Measurements from ENCODE around the gene OTP. TPM values are rescaled to one million over a fixed set of nuclear protein-coding genes. Genes with fewer than 3 reads are reported as not detected.
A peak's percentile ranks its signal among the peaks of the same experiment; 100 is the strongest.

OTP gene
- total and polyA plus RNA-seq, 3 donors from 2014 or later = 0.37 to 1.5 (median 0.39) TPM

DNA sequence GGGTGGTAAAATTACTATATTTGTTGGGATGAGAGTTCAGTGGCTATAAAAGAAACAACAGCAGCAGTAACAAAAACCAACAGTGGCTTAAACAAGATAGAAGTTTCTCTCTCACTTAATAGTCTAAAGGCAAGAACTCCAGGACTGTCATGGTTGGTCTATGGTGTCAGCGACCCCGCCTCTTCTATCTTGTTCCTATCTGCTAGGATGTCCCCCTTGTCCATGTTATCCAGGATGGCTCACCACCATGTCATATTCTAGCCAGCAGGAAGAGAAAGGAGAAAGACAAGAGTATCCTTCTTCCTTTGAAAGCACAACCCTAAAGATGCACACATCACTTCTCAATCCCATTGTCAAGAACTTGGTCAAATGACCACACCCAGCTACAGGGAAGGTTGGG, 11.3 kb upstream of the OTP start:
- Histone ChIP-seq H3K4me3 (no peak overlapping the region), H3K27me3 (no peaks in the 10 kb centered on the region), H3K27ac (no peak overlapping the region), H3K9me3 (no peaks in the 10 kb centered on the region), H3K4me1 (no peaks in the 10 kb centered on the region), H3K36me3 (ENCODE audit: low read depth, missing control alignments) (no peaks in the 10 kb centered on the region)
- intact Hi-C loops (cut with DNase I; ENCODE audit: low total_unique reads) = no loop called here
- no peak for TF ChIP-seq POLR2A (IDR thresholded peaks at IDR 0.05)
- TF ChIP-seq, protein P1, sequence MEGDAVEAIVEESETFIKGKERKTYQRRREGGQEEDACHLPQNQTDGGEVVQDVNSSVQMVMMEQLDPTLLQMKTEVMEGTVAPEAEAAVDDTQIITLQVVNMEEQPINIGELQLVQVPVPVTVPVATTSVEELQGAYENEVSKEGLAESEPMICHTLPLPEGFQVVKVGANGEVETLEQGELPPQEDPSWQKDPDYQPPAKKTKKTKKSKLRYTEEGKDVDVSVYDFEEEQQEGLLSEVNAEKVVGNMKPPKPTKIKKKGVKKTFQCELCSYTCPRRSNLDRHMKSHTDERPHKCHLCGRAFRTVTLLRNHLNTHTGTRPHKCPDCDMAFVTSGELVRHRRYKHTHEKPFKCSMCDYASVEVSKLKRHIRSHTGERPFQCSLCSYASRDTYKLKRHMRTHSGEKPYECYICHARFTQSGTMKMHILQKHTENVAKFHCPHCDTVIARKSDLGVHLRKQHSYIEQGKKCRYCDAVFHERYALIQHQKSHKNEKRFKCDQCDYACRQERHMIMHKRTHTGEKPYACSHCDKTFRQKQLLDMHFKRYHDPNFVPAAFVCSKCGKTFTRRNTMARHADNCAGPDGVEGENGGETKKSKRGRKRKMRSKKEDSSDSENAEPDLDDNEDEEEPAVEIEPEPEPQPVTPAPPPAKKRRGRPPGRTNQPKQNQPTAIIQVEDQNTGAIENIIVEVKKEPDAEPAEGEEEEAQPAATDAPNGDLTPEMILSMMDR (IDR thresholded peaks at IDR 0.05) = no peak
- 92 to 95% methylated on average over 2 of the region's 2 CpGs for WGBS, 2 donors
- DNase-seq = no peak

GRCh38 chr5:77645995-77646639, 7.6 kb upstream of the OTP start:
- 43 to 52% methylated on average over 11 of the region's 11 CpGs for WGBS, 2 donors
- Histone ChIP-seq H3K27ac (no peak overlapping the region), H3K4me3 (peak overlapping the region; percentile 31 to 41), H3K4me1 (no peaks in the 10 kb centered on the region), H3K27me3 (peaks cover 15% of the 10 kb centered on the region), H3K9me3 (no peaks in the 10 kb centered on the region), H3K36me3 (ENCODE audit: low read depth, missing control alignments) (no peaks in the 10 kb centered on the region)
- intact Hi-C loops (cut with DNase I; ENCODE audit: low total_unique reads) = no loop called here
- TF ChIP-seq, protein P1 (IDR thresholded peaks at IDR 0.05) = no peak
- TF ChIP-seq POLR2A (IDR thresholded peaks at IDR 0.05) = no peak
- no peak for DNase-seq

DNA sequence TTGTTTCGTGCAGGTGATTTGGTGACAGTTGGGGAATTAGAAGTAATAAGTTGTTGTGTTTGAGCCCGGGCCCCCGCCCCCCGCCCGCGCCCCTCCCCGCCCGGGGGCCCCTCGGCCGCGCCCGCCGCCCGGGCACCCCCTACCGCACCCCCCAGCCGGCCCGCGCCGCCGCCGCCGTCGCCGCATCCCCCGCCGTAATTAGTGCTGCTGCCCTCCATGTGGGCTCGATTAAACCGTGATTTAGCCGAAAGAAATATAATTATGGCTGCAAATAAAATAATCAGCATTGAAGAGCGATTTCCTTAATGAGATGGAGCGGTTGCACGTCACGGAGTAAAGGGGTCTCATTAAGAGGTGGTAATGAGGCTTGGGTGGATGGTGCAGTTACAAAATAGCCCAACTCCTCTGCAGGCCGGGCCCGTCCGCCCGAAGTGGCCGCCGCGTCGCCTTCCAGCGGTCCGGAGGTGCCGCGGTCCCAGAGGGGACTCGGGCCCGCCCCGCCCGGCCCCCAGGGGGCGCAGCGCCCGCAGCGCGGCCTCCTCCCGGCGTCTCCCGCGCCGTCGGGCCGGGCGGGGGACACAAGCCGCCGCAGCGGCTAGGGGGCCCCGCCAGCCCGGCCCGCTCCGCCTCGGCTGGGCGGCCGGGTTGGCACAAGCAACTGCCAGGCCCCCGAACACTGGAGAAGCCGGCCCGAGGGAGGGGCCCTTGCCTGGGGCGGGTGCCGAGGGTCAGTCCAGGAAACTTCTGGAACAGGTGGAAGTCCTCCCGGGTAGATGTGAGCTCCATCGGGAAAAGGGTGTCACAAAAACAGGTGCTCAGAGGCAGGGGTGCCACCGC, 6.9 kb upstream of the OTP start:
- Histone ChIP-seq H3K4me1 (no peaks in the 10 kb centered on the region), H3K36me3 (ENCODE audit: low read depth, missing control alignments) (no peaks in the 10 kb centered on the region), H3K4me3 (peak overlapping the region; percentile 31 to 41), H3K27ac (no peak overlapping the region), H3K27me3 (peaks cover 15% of the 10 kb centered on the region), H3K9me3 (no peaks in the 10 kb centered on the region)
- intact Hi-C loops (cut with DNase I; ENCODE audit: low total_unique reads) = no loop called here
- DNase-seq = no peak
- WGBS, 2 donors = 3 to 5% methylated on average over 23 to 73 of the region's 80 CpGs
- no peak for TF ChIP-seq POLR2A (IDR thresholded peaks at IDR 0.05)
- TF ChIP-seq, protein P1 (IDR thresholded peaks at IDR 0.05) = peak; percentile 28 to 57 (median 36)

GRCh38 chr5:77644371-77645157, 6.1 kb upstream of the OTP start:
- Histone ChIP-seq H3K27ac (no peak overlapping the region), H3K27me3 (peaks cover 15% of the 10 kb centered on the region), H3K4me3 (peak overlapping the region in 1 of 2 donors; percentile 41), H3K4me1 (no peaks in the 10 kb centered on the region), H3K9me3 (no peaks in the 10 kb centered on the region), H3K36me3 (ENCODE audit: low read depth, missing control alignments) (no peaks in the 10 kb centered on the region)
- DNase-seq = no peak
- TF ChIP-seq, protein P1 (IDR thresholded peaks at IDR 0.05) = no peak
- TF ChIP-seq POLR2A (IDR thresholded peaks at IDR 0.05) = no peak
- WGBS, 2 donors = 7 to 12% methylated on average over 33 of the region's 33 CpGs
- intact Hi-C loops (cut with DNase I; ENCODE audit: low total_unique reads) = no loop called here
